ENCODE data around the gene TREM2. TPM values are rescaled to one million over a fixed set of nuclear protein-coding genes. Genes with fewer than 3 reads are reported as not detected.

Gene TREM2
- total RNA-seq, 2 donors from 2014 or later: not detected

- Histone ChIP-seq H3K9me3 (ENCODE audit: control insufficient read depth, low read length) (no peaks in the 10 kb centered on the region), H3K36me3 (ENCODE audit: control insufficient read depth, insufficient read depth, low read length) (no peaks in the 10 kb centered on the region), H3K4me3 (ENCODE audit: low read length) (no peak overlapping the region), H3K27me3 (ENCODE audit: control insufficient read depth, insufficient read depth, low read length, poor library complexity, severe bottlenecking) (no peaks in the 10 kb centered on the region), H3K4me1 (ENCODE audit: control insufficient read depth, insufficient read depth, low read length) (peaks cover 9% of the 10 kb centered on the region), H3K9ac (ENCODE audit: extremely low read depth, low read length, poor library complexity, severe bottlenecking) (no peak overlapping the region), H3K27ac (ENCODE audit: low read depth, low read length) (no peak overlapping the region)
- Mint-ChIP-seq H3K4me1 (peaks cover 24% of the 10 kb centered on the region), H3K9me3 (peaks cover 12% of the 10 kb centered on the region), H3K36me3 (ENCODE audit: low read depth) (no peaks in the 10 kb centered on the region), H3K4me3 (no peak overlapping the region), H3K27ac (peak overlapping the region; percentile 13), H3K27me3 (ENCODE audit: insufficient read depth) (no peaks in the 10 kb centered on the region)
- DNase-seq: peak; percentile 67
- TF ChIP-seq CTCF (conservative IDR thresholded peaks at IDR 0.05): no peak
- 75 to 93% methylated on average over 1 to 4 of the region's 4 CpGs for WGBS, 2 experiments (ENCODE audit: insufficient coverage in 1 of 2, insufficient read length in 1 of 2)
Measured at GRCh38 chr6:41170547-41171160, 7.7 kb upstream of the TREM2 start.

DNA sequence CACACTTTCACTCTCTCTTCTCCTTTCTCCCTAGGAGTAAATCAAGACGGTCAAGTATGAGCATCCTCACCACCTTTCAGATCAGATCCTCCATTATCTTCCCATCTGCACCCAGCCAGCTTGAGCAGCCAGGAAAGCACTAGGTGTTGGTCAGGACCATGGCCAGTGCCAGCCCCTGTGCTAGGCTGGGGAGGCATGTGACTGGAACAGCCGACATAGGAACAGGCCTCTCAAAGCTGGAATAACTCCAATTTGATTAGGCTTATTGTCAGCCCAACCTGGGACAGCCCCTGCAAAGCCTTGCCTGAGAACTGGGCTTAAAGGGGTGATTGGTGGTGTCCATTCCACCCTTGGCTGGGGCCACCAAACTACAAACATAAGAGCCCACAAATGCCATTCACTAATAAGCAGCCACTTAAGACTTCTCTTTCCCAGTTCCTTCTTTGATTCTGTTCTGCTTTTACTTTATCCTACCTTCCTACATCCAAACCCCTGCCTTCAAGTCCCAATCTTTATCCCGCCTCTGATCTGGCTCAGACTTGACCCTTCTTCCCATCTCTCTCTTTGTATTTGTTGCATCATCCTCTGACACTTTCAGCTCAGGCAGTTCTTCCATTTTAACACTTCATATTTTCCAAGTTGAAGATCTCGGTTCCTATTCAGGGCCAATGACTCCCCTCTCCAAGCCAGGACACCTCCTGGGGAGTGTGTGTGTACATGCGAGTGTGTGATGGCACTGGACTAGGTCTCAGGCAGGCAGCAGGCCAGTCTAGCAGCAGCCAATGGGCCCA lies 4.5 kb upstream of the TREM2 start:
- no peak overlapping the region for H3K4me3 Mint-ChIP-seq
- Histone ChIP-seq H3K27ac (ENCODE audit: low read depth, low read length) (no peak overlapping the region), H3K36me3 (ENCODE audit: control insufficient read depth, insufficient read depth, low read length) (no peaks in the 10 kb centered on the region), H3K27me3 (ENCODE audit: control insufficient read depth, insufficient read depth, low read length, poor library complexity, severe bottlenecking) (no peaks in the 10 kb centered on the region), H3K4me1 (ENCODE audit: control insufficient read depth, insufficient read depth, low read length) (peaks cover 9% of the 10 kb centered on the region), H3K4me3 (ENCODE audit: low read length) (no peak overlapping the region), H3K9me3 (ENCODE audit: control insufficient read depth, low read length) (no peaks in the 10 kb centered on the region), H3K9ac (ENCODE audit: extremely low read depth, low read length, poor library complexity, severe bottlenecking) (no peak overlapping the region)
- no peaks in the 10 kb centered on the region for H3K9me3 Mint-ChIP-seq
- TF ChIP-seq CTCF (conservative IDR thresholded peaks at IDR 0.05): no peak
- H3K36me3 Mint-ChIP-seq (ENCODE audit: low read depth): no peaks in the 10 kb centered on the region
- H3K27ac Mint-ChIP-seq: no peak overlapping the region
- peaks cover 24% of the 10 kb centered on the region for H3K4me1 Mint-ChIP-seq
- H3K27me3 Mint-ChIP-seq (ENCODE audit: insufficient read depth): no peaks in the 10 kb centered on the region
- 84 to 92% methylated on average over 2 to 5 of the region's 5 CpGs for WGBS, 2 experiments (ENCODE audit: insufficient coverage in 1 of 2, insufficient read length in 1 of 2)
- peak; percentile 92 for DNase-seq

DNA sequence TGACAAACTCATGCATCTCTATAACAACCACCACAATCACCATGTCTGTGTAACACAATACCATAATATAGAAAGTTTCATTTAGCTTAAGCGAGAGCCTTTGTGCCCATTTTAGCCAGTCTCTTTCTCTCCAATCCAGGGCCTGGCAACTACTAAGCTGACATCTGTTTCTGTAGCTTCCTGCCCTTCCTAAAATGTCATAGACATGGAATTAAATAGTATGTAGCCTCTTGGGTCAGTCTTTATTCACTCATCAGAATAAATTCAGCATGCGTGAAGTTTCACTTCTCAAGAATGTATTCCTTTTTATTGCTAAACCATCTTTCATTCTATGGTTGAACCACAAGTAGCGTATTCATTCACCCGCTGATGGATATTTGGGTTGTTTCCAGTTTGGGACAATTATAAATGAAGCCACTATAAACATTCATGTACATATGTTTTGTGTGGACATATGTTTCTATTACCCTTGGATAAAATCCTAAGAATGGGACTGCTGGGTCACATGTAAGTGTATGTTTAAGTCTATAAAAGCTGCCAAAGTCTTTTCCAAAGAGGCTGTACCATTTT lies 1.7 kb upstream of the TREM2 start:
- Histone ChIP-seq H3K9me3 (ENCODE audit: control insufficient read depth, low read length) (no peaks in the 10 kb centered on the region), H3K36me3 (ENCODE audit: control insufficient read depth, insufficient read depth, low read length) (no peaks in the 10 kb centered on the region), H3K9ac (ENCODE audit: extremely low read depth, low read length, poor library complexity, severe bottlenecking) (no peak overlapping the region), H3K4me3 (ENCODE audit: low read length) (no peak overlapping the region), H3K4me1 (ENCODE audit: control insufficient read depth, insufficient read depth, low read length) (no peaks in the 10 kb centered on the region), H3K27ac (ENCODE audit: low read depth, low read length) (no peak overlapping the region), H3K27me3 (ENCODE audit: control insufficient read depth, insufficient read depth, low read length, poor library complexity, severe bottlenecking) (no peaks in the 10 kb centered on the region)
- no peak overlapping the region for H3K4me3 Mint-ChIP-seq
- H3K36me3 Mint-ChIP-seq (ENCODE audit: low read depth): no peaks in the 10 kb centered on the region
- no peaks in the 10 kb centered on the region for H3K9me3 Mint-ChIP-seq
- DNase-seq: no peak
- WGBS, 2 experiments (ENCODE audit: insufficient coverage in 1 of 2, insufficient read length in 1 of 2): 96 to 100% methylated on average over 1 to 4 of the region's 4 CpGs
- H3K27me3 Mint-ChIP-seq (ENCODE audit: insufficient read depth): no peaks in the 10 kb centered on the region
- H3K4me1 Mint-ChIP-seq: peaks cover 4% of the 10 kb centered on the region
- no peak overlapping the region for H3K27ac Mint-ChIP-seq
- no peak for TF ChIP-seq CTCF (conservative IDR thresholded peaks at IDR 0.05)

Measured in endodermal cell (in vitro differentiated cells).